ENCODE measurements around the gene FAM222B.

FAM222B gene

DNA sequence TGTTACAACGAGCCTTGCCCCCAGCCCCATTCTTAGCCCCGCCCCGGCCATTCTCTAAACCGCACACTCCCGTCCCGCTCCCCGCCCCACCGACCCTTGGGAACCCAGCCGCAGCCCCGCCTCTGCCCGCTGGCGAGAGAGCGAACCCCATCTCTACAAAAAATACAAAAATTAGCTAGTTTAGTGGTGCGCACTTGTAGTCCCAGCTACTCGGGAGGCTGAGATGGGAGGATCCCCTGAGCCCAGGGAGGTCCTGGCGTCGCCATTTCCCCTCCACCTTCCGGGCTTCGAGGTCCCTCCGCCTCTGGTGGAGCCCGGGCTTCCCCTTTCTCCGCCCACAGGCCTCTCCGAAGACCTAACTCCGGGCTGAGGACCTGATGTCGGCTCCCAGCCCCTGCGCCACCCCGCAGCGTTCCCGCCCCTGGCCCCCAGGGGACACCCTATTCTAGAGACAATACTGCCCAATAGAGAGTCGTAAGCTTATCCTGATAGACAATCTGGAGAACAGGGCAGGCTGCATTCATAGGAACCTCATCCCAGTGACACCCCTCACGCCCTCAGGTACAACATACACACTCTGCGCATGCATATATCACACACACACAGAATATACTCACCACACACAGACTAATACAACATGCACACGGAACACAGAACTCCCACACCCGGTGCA is 130.4 kb downstream of the FAM222B start:
- DNase-seq (ENCODE audit: low spot score), result peak; percentile 80

DNA sequence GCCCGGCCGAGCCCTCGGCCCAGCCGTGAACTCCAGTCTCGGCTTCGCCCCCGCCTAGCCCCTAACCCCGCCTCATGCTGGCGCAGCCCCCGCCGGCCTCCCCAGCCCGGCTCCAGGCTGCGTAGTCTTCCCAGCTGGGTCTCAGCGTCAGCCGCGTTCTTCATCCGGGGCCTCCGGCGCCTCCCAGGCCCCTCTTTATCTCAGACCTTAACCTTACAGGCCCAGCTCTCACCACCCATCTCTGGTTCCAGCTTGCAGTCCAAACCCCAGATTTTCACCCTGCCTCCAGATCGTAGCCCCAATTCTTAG is 130.9 kb downstream of the FAM222B start, which contains the start of gene PROCA1:
Gene PROCA1 (minus strand): TSS at position 166 of the 309 bp plus-strand sequence. CDS start 228 bp downstream, outside the sequence.
- DNase-seq (ENCODE audit: low spot score), result peak; percentile 48

DNA sequence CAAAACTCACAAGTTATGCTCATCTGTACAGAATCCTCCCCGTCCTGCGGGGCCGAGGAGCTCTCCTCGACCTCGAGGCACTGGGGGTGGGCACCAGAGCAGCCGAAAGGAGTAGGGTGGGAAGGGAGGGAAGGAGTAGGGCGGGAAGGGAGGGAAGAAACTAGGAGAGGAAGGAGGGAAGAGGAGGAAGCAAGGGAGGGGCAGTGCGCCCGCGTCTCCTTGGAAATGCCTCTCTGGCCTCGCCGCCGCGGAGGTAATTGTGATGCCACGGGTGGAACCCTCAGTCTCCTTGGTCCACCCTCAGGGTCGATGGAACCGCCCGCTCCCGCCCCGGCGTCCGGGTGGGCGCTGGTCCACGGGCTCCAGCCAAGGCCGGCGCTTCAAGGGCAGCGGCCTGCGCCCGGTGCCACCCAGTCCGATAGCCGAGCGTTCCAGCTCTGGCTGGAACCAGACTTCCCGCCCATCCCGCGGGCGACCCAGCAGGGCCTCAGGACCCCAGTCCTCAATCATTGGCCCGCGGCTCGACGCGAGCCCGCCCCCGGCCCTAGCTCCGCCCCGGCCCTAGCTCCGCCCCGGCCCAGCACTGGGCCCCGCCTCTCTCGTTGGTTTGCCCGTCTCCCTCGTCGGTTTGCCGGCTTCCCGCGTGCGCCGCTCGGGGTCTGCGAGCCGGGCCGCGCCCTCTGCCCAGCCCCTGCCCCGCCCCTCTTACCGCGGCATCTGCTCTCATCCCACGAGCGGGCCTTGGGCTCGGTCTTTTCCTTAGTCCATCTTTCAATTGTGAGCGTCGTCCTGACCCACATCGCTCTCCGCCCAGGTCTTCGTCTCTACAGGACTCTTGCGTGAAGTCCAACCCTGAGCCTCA is 131.5 kb downstream of the FAM222B start:
- DNase-seq (ENCODE audit: low spot score), result peak; percentile 92

DNA sequence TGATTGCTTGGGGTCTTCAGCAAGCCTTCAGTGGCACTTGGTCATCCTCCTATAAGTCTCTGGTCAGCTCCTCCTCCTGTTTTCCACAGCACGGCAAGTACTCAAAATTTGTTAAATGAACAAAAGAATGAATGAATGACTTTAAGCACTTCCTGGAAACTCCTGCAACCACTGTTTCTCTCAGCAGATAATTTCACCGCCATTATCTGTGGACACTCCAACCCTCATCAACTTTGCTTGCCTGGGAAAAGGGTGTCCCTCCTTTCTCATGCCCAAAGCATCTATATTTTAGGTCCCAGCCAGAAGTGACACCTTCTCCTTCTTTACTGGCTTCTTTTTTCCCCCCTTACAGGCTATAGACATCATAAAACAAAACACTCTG is 135.3 kb downstream of the FAM222B start:
- no peak for DNase-seq (ENCODE audit: low spot score)

DNA sequence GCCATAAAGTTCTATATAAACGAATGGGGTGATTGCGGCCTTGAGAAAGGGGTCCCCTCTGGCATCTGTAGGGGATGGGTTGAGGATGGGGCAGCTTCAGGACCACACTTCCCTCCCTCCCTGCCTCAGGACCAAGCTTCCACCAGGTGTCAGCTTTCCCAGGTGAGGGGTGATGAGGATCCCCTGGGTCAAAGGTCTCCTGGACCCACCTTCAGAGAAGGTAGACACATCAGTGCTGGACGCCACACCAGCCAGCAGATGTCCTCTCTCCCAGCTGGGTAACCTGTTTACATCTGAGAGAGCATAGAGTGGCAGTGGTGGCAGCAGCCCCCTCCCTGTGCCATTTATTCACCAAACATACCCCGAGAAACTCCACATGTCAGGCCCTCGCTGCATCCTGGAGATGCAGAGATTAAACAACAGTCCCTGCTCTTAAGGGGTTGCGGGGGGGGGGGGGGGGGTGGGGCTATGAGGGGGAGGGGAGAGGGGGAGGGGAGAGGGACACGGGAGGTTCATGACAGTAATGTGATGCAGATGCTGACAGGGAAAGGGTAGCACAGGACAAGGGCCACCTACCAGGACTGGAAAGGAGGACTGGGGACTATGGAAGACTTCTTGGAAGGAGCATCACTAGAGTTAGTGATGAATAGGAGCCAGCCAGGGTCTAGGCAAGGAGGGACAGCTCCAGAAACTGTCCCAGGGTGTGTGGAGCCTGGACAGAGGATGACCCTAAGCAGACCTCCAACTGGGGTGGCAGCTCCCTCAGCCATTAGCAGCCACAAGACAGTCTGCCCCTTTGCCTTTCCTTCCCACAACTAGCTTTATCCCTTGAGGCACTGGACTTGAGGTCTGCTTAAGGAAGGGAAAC is 135.9 kb downstream of the FAM222B start:
- no peak for DNase-seq (ENCODE audit: low spot score)

Measured in germinal center (tissue), 1 donor.